ENCODE measurements around the gene EXOC4. TPM values are rescaled to one million over a fixed set of nuclear protein-coding genes. Genes with fewer than 3 reads are reported as not detected.

The EXOC4 gene
- total RNA-seq, 1 experiment from 2014 or later, result 66.2 TPM

- no peaks in the 10 kb centered on the region for H3K27me3 Mint-ChIP-seq (ENCODE audit: insufficient read depth, unreplicated experiment)
- H3K27ac Mint-ChIP-seq (ENCODE audit: unreplicated experiment), result no peak overlapping the region
- CTCF ChIA-PET, result no interaction called here
- no peaks in the 10 kb centered on the region for H3K36me3 Mint-ChIP-seq (ENCODE audit: insufficient read depth, unreplicated experiment)
- no TSS peak for BruUV-seq (replicated peaks)
- Histone ChIP-seq H3K36me3 (ENCODE audit: control insufficient read depth, insufficient read depth, low read length) (0 out of 2 replicates have a peak, but pooled peaks cover 1% of the 10 kb centered on the region), H3K4me3 (ENCODE audit: low read depth, low read length) (no peak overlapping the region), H3K27me3 (replicated peaks; ENCODE audit: control insufficient read depth, insufficient read depth, low read length) (no peaks in the 10 kb centered on the region), H3K4me1 (no peaks in the 10 kb centered on the region), H3K9me3 (no peaks in the 10 kb centered on the region)
- peaks cover 4% of the 10 kb centered on the region for H3K4me1 Mint-ChIP-seq (ENCODE audit: low read depth, unreplicated experiment)
- no peak overlapping the region for H3K4me3 Mint-ChIP-seq (ENCODE audit: unreplicated experiment)
- POLR2A ChIA-PET, result no interaction called here
- intact Hi-C loops (cut with micrococcal nuclease; ENCODE audit: unreplicated experiment), result no loop called here
- no peaks in the 10 kb centered on the region for H3K9me3 Mint-ChIP-seq (ENCODE audit: unreplicated experiment)
- no peak for TF ChIP-seq CTCF (IDR thresholded peaks at IDR 0.05; ENCODE audit: insufficient read depth in 1 of 2, low read depth in 1 of 2, low read length in 1 of 2, severe bottlenecking in 1 of 2, unreplicated experiment in 1 of 2)
- DNase-seq, result no peak
These were observed 231.2 kb downstream of the EXOC4 start for GRCh38 chr7:133484086-133484485.

DNA sequence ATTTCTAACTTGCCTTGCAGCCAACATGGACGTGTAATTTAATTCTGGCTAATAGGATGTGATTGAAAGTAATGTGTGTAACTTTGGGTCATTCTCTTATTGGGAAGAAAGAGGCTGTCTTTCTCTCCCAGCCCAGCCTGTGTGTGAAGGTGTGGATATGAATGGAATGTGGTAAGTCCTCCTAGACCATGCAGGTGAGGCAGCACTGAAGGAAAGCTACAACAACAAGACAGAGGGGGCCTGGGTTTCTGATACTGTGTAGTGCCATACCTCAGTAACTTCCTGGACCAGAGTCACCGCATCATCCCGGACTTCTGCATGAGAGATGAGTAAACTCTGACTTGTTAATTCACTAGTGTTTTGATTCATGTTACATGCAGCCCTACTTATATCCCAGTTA, 237.0 kb downstream of the EXOC4 start:
- no peaks in the 10 kb centered on the region for H3K9me3 ChIP-seq
- no peak for DNase-seq
- H3K27ac Mint-ChIP-seq (ENCODE audit: unreplicated experiment), result no peak overlapping the region
- no TSS peak for BruUV-seq (replicated peaks)
- H3K4me1 Mint-ChIP-seq (ENCODE audit: low read depth, unreplicated experiment), result peaks cover 21% of the 10 kb centered on the region
- intact Hi-C loops (cut with micrococcal nuclease; ENCODE audit: unreplicated experiment), result no loop called here
- H3K9me3 Mint-ChIP-seq (ENCODE audit: unreplicated experiment), result no peaks in the 10 kb centered on the region
- H3K4me1 ChIP-seq, result peaks cover 18% of the 10 kb centered on the region; the same call in 1 of the 2 replicates
- H3K36me3 ChIP-seq (ENCODE audit: control insufficient read depth, insufficient read depth, low read length), result no peaks in the 10 kb centered on the region
- ChIA-PET CTCF (no interaction called here), POLR2A (no interaction called here)
- H3K27me3 ChIP-seq (replicated peaks; ENCODE audit: control insufficient read depth, insufficient read depth, low read length), result no peaks in the 10 kb centered on the region
- no peak overlapping the region for H3K4me3 Mint-ChIP-seq (ENCODE audit: unreplicated experiment)
- no peaks in the 10 kb centered on the region for H3K27me3 Mint-ChIP-seq (ENCODE audit: insufficient read depth, unreplicated experiment)
- H3K4me3 ChIP-seq (ENCODE audit: low read depth, low read length), result no peak overlapping the region
- TF ChIP-seq CTCF (IDR thresholded peaks at IDR 0.05; ENCODE audit: insufficient read depth in 1 of 2, low read depth in 1 of 2, low read length in 1 of 2, severe bottlenecking in 1 of 2, unreplicated experiment in 1 of 2), result no peak
- peaks cover 5% of the 10 kb centered on the region for H3K36me3 Mint-ChIP-seq (ENCODE audit: insufficient read depth, unreplicated experiment)

DNA sequence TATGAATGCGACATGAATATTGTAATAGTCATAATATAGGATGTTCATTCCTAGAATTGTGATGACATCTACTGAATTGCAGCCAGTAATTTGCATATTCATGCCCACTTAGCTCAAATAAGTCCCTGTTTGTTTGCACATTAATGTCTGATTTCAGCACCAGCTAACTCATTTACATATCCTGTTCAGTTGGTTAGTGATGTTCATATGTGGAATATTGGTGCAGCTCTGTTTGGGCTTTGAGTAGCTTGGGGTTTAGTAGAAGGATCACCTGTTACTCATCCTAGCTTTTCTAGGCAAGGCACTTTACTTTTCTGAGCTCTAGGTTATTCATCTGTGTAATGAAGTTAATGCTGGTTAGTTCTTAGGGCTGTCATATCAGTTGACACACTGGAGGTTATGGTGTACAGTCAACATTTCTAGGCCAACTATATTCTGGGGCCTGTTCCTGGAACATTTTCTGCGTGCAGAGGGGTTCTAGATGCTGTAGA, 238.4 kb downstream of the EXOC4 start:
- Histone ChIP-seq H3K9me3 (peaks cover 3% of the 10 kb centered on the region; the same call in 1 of the 2 replicates), H3K4me3 (ENCODE audit: low read depth, low read length) (no peak overlapping the region), H3K4me1 (peaks cover 18% of the 10 kb centered on the region; the same call in 1 of the 2 replicates), H3K36me3 (ENCODE audit: control insufficient read depth, insufficient read depth, low read length) (no peaks in the 10 kb centered on the region), H3K27me3 (replicated peaks; ENCODE audit: control insufficient read depth, insufficient read depth, low read length) (no peaks in the 10 kb centered on the region)
- no TSS peak for BruUV-seq (replicated peaks)
- no peak overlapping the region for H3K4me3 Mint-ChIP-seq (ENCODE audit: unreplicated experiment)
- TF ChIP-seq CTCF (IDR thresholded peaks at IDR 0.05; ENCODE audit: insufficient read depth in 1 of 2, low read depth in 1 of 2, low read length in 1 of 2, severe bottlenecking in 1 of 2, unreplicated experiment in 1 of 2), result no peak
- intact Hi-C loops (cut with micrococcal nuclease; ENCODE audit: unreplicated experiment), result no loop called here
- no peak for DNase-seq
- no peaks in the 10 kb centered on the region for H3K27me3 Mint-ChIP-seq (ENCODE audit: insufficient read depth, unreplicated experiment)
- H3K27ac Mint-ChIP-seq (ENCODE audit: unreplicated experiment), result peak overlapping the region; percentile 6
- no peaks in the 10 kb centered on the region for H3K9me3 Mint-ChIP-seq (ENCODE audit: unreplicated experiment)
- H3K36me3 Mint-ChIP-seq (ENCODE audit: insufficient read depth, unreplicated experiment), result peaks cover 5% of the 10 kb centered on the region
- ChIA-PET CTCF (no interaction called here), POLR2A (no interaction called here)
- H3K4me1 Mint-ChIP-seq (ENCODE audit: low read depth, unreplicated experiment), result peaks cover 21% of the 10 kb centered on the region
